Activated effector memory CD4-positive, alpha-beta T cell treated with Interleukin-2 at 50 U/mL for 16 hours (primary cell): ENCODE measurements around the gene CD1E.
"Not testable (repeated sequence)": the region's sequence is repeated elsewhere in the genome, so short reads cannot be mapped to it uniquely, and the experiment has no call there.

Experiments used
- DNase-seq: peaks from one replicate; pipeline ENCODE4 v3.0.0-alpha.2; 2020

CD1E gene

GRCh38 chr1:158353303-158354075, at the start of gene CD1E:
CD1E (plus strand) TSS chr1:158353894; CDS start chr1:158353989, 95 bp downstream.
- DNase-seq = no peak

GRCh38 chr1:158310623-158311022, 43.1 kb upstream of the CD1E start:
- no peak for DNase-seq

- no peak for DNase-seq
These were observed 42.6 kb upstream of the CD1E start for GRCh38 chr1:158311066-158311465.

- DNase-seq = no peak
These were observed 29.8 kb upstream of the CD1E start for GRCh38 chr1:158323866-158324265.

DNA sequence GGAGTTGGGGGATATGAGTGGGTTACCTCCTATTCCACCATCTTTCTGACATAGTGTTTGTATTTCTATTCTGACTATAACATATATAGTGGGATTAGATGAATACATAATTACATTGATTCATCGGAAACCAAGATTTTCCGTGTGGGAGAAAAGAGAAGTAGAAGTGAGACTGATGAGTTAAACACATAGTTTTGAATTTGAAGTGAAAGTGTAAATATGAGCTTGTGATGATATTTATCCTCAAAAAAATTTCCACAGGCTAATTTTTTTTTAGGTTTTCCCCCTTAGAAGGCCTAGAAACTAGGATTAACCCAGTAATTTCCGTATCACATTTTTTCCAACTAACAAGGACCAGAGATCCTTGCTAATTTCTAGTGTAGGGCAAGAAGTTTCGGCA, 29.3 kb upstream of the CD1E start:
- no peak for DNase-seq

GRCh38 chr1:158327481-158327880, 26.2 kb upstream of the CD1E start:
- DNase-seq = no peak

DNA sequence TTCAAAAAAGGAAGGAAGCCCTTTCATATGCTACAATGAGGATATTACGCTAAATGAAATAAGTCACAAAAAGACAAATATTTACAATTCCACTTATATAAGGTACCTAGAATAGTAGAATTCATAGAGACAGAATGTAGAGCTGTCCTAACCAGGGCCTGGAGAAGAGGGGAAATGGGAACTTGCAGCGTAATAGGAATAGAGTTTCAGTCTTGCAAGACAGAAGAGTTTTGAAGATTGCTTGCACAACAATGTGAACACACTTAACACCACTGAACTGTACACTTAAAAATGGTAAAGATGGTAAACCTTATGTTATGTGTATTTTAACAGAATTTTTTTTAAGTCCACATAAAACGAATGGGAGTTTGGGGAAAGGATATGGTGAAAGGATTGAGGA, 25.3 kb upstream of the CD1E start:
- DNase-seq = no peak

DNA sequence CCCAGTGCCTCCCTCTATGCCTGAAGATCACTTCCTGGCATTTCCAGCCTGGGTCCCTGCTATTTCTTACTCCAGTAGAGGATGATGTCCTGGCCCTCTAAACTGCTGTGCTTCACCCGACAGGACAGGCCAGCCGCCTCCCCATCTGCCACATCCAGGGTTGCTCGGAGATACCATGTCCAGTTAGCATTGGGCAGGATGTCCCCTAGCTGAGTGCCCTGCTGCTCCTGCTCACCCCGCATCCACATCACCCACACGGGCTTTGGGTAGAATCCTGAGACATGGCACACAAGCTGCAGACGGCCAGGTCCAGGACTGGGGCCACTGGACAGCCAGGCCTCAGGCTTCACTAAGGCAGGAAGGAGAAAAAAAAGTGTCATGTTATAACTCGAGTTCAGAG, 24.4 kb upstream of the CD1E start:
- DNase-seq = no peak

- no peak for DNase-seq
These were observed 24.0 kb upstream of the CD1E start for GRCh38 chr1:158329733-158330132.

GRCh38 chr1:158330391-158331105, 23.1 kb upstream of the CD1E start:
- DNase-seq = no peak

- no peak for DNase-seq
These were observed 22.6 kb upstream of the CD1E start for GRCh38 chr1:158331106-158331425.

- DNase-seq = no peak
These were observed 22.1 kb upstream of the CD1E start, which contains the start of gene CD1B for GRCh38 chr1:158331481-158332150. CD1B (minus strand) TSS chr1:158331531; CDS start chr1:158331423, 108 bp downstream.

- no peak for DNase-seq
These were observed 20.1 kb upstream of the CD1E start for GRCh38 chr1:158333405-158334155.

- no peak for DNase-seq
These were observed 19.0 kb upstream of the CD1E start for GRCh38 chr1:158334526-158335212.

- no peak for DNase-seq
These were observed 18.5 kb upstream of the CD1E start for GRCh38 chr1:158335213-158335532.

DNA sequence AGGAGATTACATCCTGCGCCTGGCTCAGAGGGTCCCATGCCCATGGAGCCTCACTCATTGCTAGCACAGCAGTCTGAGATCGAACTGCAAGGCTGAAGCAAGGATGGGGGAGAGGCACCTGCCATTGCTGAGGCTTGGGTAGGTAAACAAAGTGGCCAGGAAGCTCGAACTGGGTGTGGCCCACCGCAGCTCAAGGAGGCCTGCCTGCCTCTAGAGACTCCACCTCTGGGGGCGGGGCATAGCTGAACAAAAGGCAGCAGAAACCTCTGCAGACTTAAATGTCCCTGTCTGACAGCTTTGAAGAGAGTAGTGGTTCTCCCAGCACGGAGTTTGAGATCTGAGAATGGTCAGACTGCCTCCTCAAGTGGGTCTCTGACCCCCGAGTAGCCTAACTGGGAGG, 17.3 kb upstream of the CD1E start:
- DNase-seq = not testable (repeated sequence)

DNA sequence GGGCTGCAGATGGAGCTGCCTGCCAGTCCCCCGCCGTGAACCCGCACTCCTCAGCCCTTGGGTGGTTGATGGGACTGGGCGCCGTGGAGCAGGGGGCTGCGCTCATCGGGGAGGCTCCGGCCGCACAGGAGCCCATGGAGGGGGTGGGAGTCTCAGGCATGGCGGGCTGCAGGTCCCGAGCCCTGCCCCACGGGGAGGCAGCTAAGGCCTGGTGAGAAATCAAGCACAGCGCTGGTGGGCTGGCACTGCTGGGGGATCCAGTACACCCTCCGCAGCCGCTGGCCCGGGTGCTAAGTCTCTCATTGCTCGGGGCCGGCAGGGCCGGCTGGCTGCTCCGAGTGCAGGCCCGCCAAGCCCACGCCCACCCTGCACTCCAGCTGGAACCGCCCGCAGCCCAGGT, 4.7 kb upstream of the CD1E start:
- DNase-seq = not testable (repeated sequence)

DNA sequence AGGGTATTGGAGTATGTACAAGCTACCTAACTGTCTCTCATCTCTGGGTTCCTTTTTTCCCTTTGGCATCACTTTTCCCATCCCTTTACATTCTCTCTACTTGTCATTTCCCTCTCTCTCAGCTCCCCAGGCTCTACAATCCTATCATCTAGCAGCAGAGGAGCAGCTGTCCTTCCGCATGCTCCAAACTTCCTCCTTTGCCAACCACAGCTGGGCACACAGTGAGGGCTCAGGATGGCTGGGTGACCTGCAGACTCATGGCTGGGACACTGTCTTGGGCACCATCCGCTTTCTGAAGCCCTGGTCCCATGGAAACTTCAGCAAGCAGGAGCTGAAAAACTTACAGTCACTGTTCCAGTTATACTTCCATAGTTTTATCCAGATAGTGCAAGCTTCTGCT, 561 bp downstream of the CD1E start:
- no peak for DNase-seq

DNA sequence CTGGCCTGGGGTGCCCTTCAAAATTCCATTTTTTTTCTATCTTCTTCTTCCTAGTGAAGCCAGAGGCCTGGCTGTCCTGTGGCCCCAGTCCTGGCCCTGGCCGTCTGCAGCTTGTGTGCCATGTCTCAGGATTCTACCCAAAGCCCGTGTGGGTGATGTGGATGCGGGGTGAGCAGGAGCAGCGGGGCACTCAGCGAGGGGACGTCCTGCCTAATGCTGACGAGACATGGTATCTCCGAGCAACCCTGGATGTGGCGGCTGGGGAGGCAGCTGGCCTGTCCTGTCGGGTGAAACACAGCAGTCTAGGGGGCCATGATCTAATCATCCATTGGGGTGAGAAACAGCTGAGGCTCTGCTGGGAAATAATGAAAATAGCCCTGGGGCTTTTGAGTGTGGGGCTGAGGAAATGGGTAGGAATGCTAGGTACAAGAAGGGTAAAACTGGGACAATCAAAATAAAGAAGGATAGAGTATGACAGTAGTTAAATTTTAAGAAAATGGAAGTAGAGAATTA, 2.1 kb downstream of the CD1E start:
- no peak for DNase-seq

DNA sequence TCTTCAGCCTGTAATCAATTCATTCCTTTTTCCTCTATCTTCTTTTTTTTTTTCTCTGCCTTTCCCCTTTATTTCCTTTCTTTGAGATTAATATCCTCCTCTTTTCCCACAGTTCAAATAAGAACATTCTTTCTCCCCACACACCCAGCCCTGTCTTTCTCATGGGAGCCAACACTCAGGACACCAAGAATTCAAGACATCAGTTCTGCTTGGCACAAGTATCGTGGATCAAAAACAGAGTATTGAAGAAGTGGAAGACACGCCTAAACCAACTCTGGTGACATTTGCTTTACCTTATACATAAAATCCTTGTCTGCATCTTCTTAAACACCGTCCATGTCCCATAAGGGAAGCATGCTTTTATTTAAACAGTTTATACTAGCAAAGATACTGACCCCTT, 2.9 kb downstream of the CD1E start:
- DNase-seq = no peak

- no peak for DNase-seq
These were observed 3.7 kb downstream of the CD1E start for GRCh38 chr1:158357441-158357840.

DNA sequence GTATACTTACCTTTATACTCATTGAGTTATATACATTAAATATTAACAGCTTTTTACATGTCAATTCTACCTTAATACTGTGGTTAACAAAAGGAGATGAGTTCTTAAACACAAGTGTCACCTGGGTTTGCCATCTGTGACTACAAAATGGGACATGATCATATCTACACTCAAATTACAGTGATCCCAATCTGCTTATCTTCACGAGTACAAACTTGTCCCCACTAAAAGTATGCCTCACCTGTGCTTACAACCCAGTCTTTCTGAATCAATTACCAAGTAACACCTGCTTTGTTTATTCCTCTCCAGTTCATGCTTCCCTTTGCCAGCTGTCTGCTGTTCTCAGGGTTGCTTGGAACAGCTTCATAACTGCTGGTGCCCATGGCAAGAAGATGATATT, 8.8 kb downstream of the CD1E start:
- DNase-seq = no peak

DNA sequence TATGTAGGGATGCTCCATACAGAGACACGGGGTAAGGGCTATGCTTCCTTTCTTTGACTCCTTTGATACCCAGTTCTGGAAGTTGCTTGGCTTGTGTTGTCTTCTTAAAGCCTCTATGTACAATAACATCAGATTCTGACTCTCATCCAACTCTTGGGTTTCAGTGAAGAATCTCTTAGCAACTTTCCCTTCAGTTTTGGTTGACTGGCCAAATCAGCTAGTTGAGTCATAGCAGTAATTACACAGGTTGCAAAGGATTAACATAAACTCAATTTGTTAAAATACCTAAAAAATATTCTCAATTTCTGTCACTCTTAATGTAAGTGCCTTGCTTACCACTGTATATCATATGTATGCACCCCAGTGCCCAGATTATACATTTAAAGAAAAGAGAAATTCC, 9.2 kb downstream of the CD1E start:
- DNase-seq = no peak
